HG02970 (cell line): Measurements from ENCODE around the gene KRTAP24-1.

Experiments
- ATAC-seq: cut with Tn5 transposase; IDR thresholded peaks from one replicate; pipeline ENCODE4 v1.9.1; 2021; ENCODE audit warnings: mild to moderate bottlenecking, moderate library complexity, moderate number of reproducible peaks; ENCODE audit not compliant: unreplicated experiment, low FRiP score

KRTAP24-1 gene

GRCh38 chr21:30282850-30283249 is at the start of gene KRTAP24-1:
Gene KRTAP24-1 (minus strand): TSS chr21:30282950. CDS start chr21:30282932, 18 bp downstream.
- ATAC-seq, result no peak

- no peak for ATAC-seq
Measured at GRCh38 chr21:30329203-30329875, 46.6 kb upstream of the KRTAP24-1 start.

GRCh38 chr21:30326390-30326789 is 43.6 kb upstream of the KRTAP24-1 start:
- no peak for ATAC-seq

GRCh38 chr21:30320215-30320614 is 37.5 kb upstream of the KRTAP24-1 start, which contains the start of gene KRTAP26-1:
Gene KRTAP26-1 (minus strand): TSS chr21:30320315. CDS start chr21:30320035, 280 bp downstream.
- no peak for ATAC-seq

GRCh38 chr21:30315701-30316100 is 33.0 kb upstream of the KRTAP24-1 start:
- ATAC-seq, result no peak

GRCh38 chr21:30306884-30307283 is 24.1 kb upstream of the KRTAP24-1 start:
- ATAC-seq, result no peak

GRCh38 chr21:30305136-30305535 is 22.4 kb upstream of the KRTAP24-1 start:
- no peak for ATAC-seq

GRCh38 chr21:30289215-30289614 is 6.5 kb upstream of the KRTAP24-1 start, which contains the start of gene KRTAP25-1:
Gene KRTAP25-1 (minus strand): TSS chr21:30289514. CDS start chr21:30289490, 24 bp downstream.
- ATAC-seq, result no peak

- ATAC-seq, result no peak
Measured at GRCh38 chr21:30271611-30272010, 11.1 kb downstream of the KRTAP24-1 start.

GRCh38 chr21:30271156-30271555 is 11.6 kb downstream of the KRTAP24-1 start:
- no peak for ATAC-seq

GRCh38 chr21:30269803-30270530 is 12.8 kb downstream of the KRTAP24-1 start:
- no peak for ATAC-seq

GRCh38 chr21:30268608-30269197 is 14.0 kb downstream of the KRTAP24-1 start:
- ATAC-seq, result no peak

GRCh38 chr21:30257773-30258172 is 25.0 kb downstream of the KRTAP24-1 start:
- no peak for ATAC-seq

- ATAC-seq, result no peak
Measured at GRCh38 chr21:30256100-30256499, 26.6 kb downstream of the KRTAP24-1 start.

- ATAC-seq, result no peak
Measured at GRCh38 chr21:30255679-30256078, 27.1 kb downstream of the KRTAP24-1 start.

- ATAC-seq, result no peak
Measured at GRCh38 chr21:30251781-30252180, 31.0 kb downstream of the KRTAP24-1 start.

GRCh38 chr21:30249936-30250335 is 32.8 kb downstream of the KRTAP24-1 start:
- no peak for ATAC-seq

- ATAC-seq, result no peak
Measured at GRCh38 chr21:30248844-30249243, 33.9 kb downstream of the KRTAP24-1 start.

GRCh38 chr21:30245061-30245460 is 37.7 kb downstream of the KRTAP24-1 start:
- ATAC-seq, result no peak

GRCh38 chr21:30243691-30244090 is 39.1 kb downstream of the KRTAP24-1 start:
- ATAC-seq, result no peak

- ATAC-seq, result no peak
Measured at GRCh38 chr21:30240661-30241060, 42.1 kb downstream of the KRTAP24-1 start.
